HG03064 (cell line): ENCODE results near the gene LRRC8D.

ENCODE experiments used
- ATAC-seq: cut with Tn5 transposase; IDR thresholded peaks from one replicate; pipeline ENCODE4 v1.9.1; 2021; ENCODE audit warnings: low read depth; ENCODE audit not compliant: unreplicated experiment

Gene LRRC8D

DNA sequence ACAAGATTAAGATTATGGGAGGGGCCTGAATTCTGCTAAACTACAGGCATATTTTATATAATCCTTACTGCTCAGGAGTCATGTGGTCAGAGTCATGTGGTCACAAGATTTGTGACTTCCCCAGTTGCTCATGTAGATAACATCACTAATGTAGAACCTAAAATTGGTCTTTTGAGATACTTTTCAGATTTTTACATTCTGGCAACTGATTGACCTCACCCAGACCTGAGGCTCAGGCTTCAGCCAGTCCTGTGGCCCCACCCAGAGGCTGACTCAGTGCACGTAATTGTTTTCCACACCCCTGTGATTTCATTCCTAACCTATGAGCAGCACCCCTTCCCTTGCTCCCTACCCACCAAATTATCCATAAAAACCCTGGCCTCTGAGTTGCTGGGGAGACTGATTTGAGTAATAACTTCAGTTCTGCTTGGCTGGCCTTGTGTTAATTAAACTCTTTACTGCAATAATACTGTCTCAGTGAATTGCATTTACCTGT, 132.3 kb downstream of the LRRC8D start:
- no peak for ATAC-seq

DNA sequence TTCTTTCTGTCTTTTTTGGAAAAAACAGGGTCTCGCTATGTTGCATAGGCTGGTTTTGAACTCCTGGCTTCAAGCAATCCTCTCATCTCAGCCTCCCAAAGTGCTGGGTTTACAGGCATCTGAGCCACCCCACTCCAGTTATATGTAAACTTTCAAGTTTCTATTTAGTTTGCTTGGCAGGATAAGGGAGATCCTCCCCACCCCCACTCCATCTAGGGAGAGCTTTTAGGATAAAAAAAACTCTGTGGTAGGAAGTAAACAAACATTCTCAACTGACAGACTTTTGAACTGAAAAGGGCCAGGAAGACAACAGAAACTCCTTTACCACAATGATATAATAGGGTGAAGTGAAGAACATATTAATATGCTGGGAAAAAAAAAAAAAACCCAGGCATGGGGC, 133.1 kb downstream of the LRRC8D start:
- ATAC-seq, result no peak

- ATAC-seq, result no peak
Observed at GRCh38 chr1:89954401-89954800, 133.6 kb downstream of the LRRC8D start.

GRCh38 chr1:89955311-89956205, 134.7 kb downstream of the LRRC8D start:
- no peak for ATAC-seq

GRCh38 chr1:89957107-89957506, 136.3 kb downstream of the LRRC8D start:
- no peak for ATAC-seq

DNA sequence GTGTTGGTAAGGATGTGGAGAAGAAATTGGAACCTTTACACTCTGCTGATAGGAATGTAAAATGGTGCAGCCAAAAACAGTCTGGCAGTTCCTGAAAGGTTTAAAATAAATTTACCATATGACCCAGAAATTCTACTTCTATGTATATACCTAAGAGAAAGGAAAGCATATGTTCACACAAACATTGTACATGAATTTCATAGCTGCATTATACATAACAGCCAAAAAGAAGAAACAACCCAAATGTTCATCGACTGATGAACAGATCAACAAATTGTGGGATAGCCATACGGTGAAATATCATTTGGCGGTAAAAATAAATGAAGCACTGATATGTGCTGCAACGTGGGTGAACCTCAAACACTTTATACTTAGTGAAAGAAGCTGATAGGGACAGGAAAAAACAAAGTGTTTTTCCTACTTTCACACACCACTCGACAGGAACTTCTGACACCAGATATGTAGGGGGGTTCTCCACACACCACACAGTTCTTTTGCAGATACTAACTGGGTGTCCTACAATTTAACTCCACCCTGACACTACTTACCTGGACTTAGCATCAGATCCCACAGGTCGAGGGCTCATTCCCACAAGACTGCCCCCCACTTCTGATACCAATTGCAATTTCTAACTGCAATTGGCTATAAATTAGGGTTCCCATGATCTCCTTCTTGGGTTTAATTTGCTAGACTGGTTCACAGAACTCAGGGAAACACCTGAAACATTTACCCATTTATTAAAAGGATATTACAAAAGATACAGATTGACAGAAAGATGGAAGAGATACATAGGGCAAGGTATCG, 138.2 kb downstream of the LRRC8D start:
- no peak for ATAC-seq

GRCh38 chr1:89959719-89960118, 138.9 kb downstream of the LRRC8D start:
- no peak for ATAC-seq

DNA sequence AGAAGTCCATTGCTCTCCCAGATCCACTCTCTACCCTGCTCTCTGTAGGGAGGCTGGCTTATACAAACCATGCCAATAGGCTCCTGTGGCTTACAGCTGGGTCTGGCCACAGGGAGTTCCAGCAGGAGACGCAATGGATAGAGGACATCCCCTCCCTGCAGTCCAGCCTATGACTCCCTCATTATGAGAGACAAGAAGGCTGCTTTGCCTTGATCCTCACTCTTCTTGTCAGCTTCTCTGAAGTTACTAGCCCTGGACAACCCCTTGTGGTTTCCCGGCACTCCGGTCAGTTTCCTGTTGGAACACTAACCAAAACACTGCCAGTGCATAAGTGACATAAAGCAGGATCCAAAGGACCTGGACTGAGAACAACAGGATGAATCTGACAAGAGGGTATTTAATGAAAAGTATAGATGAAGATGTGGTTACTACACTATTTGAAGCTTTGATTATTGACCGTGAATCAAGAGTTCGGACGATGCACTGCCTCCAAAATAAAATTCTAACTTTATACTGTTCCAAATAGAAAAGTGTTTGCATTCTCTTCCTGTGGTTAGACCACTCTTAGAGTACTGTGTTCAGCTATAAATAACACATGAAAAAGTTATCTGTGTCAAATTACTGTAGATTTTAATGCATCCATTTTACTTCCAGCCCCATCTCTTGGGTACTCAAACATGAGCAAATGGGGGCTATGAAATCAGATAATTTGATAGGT, 141.4 kb downstream of the LRRC8D start:
- no peak for ATAC-seq

GRCh38 chr1:89962742-89963075, 141.9 kb downstream of the LRRC8D start:
- ATAC-seq, result no peak

- no peak for ATAC-seq
Observed at GRCh38 chr1:89965193-89965768, 144.4 kb downstream of the LRRC8D start.

DNA sequence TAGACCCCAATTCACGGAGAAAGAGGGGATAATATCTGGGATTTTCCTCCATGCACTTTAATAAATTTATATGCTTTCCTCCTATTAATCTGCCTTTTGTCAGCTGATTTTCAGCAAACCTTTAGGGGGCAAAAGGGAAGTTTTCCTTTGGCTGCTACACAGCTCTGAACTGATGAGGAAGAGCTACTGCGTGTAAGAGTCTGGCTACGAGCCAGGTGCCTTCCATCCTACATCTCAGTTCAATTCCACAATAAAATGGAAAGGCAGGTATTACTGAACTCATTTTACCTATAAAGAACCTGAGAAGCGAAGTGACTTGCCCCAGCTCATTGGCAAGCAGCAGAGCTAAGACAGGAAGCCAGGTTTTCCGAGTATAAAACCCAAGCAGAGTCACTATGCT, 145.8 kb downstream of the LRRC8D start:
- ATAC-seq, result no peak

DNA sequence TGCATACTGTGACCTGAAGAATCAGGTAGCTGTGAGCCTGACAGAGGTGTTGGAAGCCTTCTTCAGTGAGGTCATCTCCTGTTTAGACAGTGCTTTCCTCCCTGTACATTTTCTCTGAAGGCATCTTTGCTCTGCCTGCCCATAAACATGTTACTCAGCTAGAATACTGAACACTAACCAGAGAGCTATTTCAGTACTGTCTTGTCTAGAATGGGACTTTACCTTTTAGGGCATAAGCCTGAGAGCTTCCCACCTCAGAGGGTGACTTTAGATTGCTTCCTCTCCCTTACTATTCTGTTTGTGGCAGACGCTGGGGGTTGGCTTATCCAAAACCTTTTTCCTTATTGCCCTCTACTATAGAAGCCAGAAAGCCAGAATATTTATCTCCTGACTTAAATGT, 150.8 kb downstream of the LRRC8D start:
- ATAC-seq, result no peak

DNA sequence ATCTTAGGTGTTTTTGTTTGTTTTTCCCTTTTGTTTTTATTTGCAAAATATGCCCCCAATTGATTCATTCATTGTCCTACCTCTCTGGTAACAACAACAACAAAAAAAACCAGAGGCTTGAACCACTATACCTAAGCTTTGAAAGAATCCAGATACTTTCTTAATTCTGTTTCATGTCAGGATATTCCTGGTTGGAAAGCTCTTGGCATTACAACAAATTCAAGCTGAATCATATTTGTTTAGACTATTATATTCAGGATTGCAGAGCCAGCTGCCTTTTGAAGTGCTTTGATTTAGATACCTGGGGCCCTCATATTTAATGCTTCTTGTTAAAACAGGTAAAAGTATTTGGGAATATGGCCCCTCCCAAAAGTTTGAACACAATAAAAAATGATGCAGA, 151.2 kb downstream of the LRRC8D start:
- no peak for ATAC-seq

DNA sequence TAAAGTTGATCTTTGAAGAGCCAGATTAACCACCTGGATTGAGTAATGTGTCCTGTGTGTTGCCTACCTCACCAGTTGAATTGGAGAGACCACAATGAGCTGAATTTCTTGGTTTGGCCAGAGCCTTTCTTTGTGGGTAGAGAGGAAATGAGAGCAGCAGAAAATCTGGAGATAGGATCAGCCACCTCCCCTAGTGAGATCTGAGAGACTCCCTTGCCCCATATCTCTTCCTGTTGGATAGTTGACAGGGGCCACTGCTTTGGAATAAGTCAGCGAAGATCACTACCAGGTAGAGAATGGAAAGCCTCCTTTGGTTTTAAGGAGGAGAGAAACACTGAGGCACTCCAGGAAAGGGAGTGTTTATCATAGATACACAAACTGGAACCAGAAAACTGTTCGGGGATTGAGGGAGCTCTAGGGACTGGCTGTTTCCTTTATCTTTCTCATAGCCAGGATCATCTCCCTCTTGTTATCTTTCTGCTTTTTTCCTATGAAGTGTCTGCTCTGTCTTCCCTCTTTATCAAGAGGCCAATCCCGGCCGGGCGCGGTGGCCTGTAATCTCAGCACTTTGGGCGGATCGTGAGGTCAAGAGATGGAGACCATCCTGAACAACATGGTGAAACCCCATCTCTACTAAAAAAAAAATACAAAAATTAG, 152.8 kb downstream of the LRRC8D start:
- ATAC-seq, result no peak

DNA sequence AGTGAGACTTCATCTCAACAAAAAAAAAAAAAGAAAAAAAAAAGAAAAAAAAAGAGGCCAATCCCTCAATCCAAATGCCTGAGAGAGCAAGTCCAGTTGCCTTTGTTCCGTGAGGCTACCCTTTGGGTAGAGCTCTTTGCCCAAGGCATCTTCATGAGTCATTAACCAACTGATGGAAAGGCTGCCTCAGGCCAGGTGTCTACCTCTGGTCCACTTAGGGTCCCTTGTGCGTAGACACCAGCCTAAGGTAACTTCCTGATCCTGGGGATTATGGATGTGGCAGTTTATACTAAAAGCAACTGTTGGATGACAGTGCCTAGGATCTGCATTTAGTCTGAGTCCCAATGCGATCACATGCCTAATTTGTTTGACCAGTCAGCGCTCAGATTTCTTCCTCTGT, 153.4 kb downstream of the LRRC8D start:
- no peak for ATAC-seq

DNA sequence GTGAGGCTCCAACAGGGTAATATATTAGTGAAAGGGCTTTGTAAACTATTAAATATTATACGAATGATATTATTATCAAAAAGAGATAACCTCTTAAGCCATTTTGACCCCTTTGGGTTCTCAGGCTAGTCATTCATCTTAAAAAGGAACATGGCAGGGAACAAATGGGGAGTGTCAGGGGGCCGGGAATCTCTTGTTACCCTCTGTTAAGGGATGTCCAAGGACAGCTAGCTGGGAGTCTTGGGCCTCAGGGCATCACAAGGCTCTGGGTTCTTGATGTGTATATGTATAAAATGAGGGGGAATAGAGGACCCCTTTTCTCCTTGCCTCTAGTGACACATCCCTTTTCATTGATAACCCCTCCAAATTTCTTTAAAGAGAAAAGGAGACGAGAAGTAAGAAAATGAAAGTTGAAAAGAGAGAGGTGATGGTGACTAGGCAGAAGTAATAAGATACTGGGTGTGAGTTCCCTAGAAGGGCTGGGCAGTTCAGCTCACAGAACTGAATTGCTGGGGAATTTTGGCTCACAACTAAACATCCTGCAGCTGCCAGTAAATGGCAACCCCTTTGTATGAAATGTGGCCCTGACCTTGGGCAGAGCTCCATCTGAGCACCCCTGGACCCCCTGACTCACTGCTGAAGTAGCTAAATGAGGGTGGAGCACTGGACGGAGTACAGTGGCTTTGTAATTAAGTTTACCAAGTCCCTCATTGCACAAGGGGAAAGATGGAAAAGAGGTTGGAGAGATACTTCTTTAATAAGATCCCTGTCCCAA, 154.1 kb downstream of the LRRC8D start:
- ATAC-seq, result no peak

DNA sequence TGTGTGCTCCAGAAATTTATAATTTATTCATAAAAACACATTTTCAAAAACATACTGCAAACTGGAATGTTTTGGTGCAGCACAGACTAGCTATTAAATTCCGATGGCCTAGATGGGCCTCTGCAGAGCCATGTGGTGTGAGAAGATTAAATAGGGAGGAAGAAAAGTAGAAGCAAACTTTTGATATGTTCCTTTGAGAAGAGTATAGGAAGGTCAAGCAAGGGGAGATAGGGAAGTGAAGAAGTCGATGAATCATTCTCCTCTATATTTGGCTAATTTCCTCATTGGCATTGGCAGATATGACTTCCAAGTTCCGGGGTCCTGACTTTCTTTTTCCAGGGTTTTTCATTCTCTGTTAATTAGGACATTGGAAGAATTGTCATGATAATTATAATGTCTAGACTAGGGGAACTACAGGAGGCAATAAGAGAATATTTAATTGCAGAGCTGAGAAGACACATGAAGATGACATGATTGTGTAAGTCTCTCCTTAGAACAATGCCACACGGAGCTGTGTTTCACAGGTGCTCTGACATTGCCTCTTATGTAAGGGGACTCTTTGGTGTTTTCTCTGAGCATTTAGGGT, 154.8 kb downstream of the LRRC8D start:
- no peak for ATAC-seq

- ATAC-seq, result no peak
Observed at GRCh38 chr1:89978755-89979154, 157.9 kb downstream of the LRRC8D start.

- no peak for ATAC-seq
Observed at GRCh38 chr1:89980605-89981004, 159.8 kb downstream of the LRRC8D start.
